GM12878 (cell line): ENCODE results near the gene ANKRD13D.

Experiments used
- BACH1 ChIP-seq: fragments of 450-650 bp; IDR thresholded peaks from 2 replicates; pipeline ENCODE4 v1.6.1; 2017; ENCODE audit warnings: mild to moderate bottlenecking, borderline replicate concordance
- BRCA1 ChIP-seq: IDR thresholded peaks from 2 replicates; pipeline ENCODE4 v1.6.1; 2011; ENCODE audit warnings: low read depth, low read length, improper control_type of control experiment
- CTCF ChIP-seq, 3 experiments: IDR thresholded peaks in 2 of 3; conservative IDR thresholded peaks in 1 of 3; 2 replicates each; pipeline ENCODE4 v1.5.1; 2011; ENCODE audit warnings: low read depth in 3 of 3, low read length in 3 of 3, mild to moderate bottlenecking in 3 of 3, control low read depth in 2 of 3, moderate library complexity in 2 of 3, inconsistent platforms in 1 of 3, mixed read lengths in 1 of 3; ENCODE audit not compliant: control insufficient read depth in 2 of 3, insufficient read depth in 1 of 3; ENCODE audit errors: extremely low read depth in 1 of 3
- EZH2 ChIP-seq: IDR thresholded peaks from 2 replicates; pipeline ENCODE4 v1.6.1; 2012; ENCODE audit warnings: low read depth, mild to moderate bottlenecking, control low read depth, inconsistent platforms, low read length, borderline replicate concordance; ENCODE audit not compliant: control insufficient read depth
- MAX ChIP-seq: IDR thresholded peaks from 2 replicates; pipeline ENCODE4 v1.6.1; 2012; ENCODE audit warnings: low read depth, low read length, improper control_type of control experiment
- POLR2A ChIP-seq: IDR thresholded peaks from 2 replicates; pipeline ENCODE4 v1.6.1; 2011; ENCODE audit warnings: low read depth, mild to moderate bottlenecking, low read length
- SREBF1 ChIP-seq: IDR thresholded peaks from 2 replicates; pipeline ENCODE4 v1.6.1; 2012; ENCODE audit warnings: mild to moderate bottlenecking, low read length
- SUPT20H ChIP-seq: IDR thresholded peaks from 2 replicates; pipeline ENCODE4 v1.6.1; 2011; ENCODE audit warnings: low read depth, mild to moderate bottlenecking, low read length, moderate library complexity, borderline replicate concordance; ENCODE audit not compliant: control insufficient read depth
- ZSCAN29 ChIP-seq: fragments of 450-650 bp; IDR thresholded peaks from 2 replicates; pipeline ENCODE4 v1.6.1; 2017; ENCODE audit warnings: mild to moderate bottlenecking, moderate library complexity

GRCh38 chr11:67349036-67349435, 59.9 kb downstream of the ANKRD13D start:
- TF ChIP-seq CTCF (IDR thresholded peaks at IDR 0.05 in 2 of 3, conservative IDR thresholded peaks at IDR 0.05 in 1 of 3; ENCODE audit: control insufficient read depth in 2 of 3, extremely low read depth in 1 of 3, insufficient read depth in 1 of 3, low read depth in 3 of 3, low read length in 3 of 3) (no peak), MAX (no peak), BRCA1 (no peak), EZH2 (no peak), SUPT20H (no peak), POLR2A (no peak), BACH1 (no peak), ZSCAN29 (no peak), SREBF1 (no peak)
